Measurements from ENCODE around the gene ZNF507. TPM values are rescaled to one million over a fixed set of nuclear protein-coding genes. Genes with fewer than 3 reads are reported as not detected.

The ZNF507 gene
- total and polyA plus RNA-seq, 2 of the 8 experiments (the other 6 are each of a cell fraction or from before 2014, with no cell fraction given) = 8.6 to 28.8 TPM

DNA sequence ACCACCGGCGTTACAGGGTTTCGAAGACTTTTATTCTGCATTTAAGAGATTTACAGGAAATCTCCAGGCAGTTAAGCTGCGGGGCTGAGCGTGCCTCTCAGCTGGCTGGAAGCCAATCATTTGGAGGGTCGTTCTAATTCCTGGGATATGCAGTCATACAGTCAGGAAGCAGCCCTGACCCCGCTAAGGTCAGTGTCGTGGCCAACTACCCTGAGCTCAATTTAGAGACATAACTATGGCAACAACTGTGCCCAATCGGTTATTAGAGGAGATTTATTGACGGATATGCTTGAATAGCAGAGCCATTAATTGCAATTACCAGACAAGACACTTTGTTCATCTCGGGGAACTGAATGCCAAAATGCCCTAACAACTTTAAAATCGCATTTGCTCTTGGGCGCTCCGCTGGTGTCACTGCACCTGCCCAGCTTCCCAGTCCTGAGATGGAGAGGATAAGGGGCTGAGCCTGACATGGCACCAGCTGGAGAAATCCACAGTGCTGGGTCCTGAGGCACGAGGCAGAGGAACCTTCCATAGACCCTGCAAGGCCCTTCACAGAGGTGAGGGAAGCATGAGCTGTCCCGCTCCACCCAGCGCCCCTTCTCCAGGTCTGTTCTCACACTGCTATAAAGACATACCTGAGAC, 15.1 kb upstream of the ZNF507 start:
- FAIRE-seq = no peak
- Histone ChIP-seq H3K9me3 (ENCODE audit: insufficient read depth in 2 of 2, low read depth in 1 of 2, low read length in 1 of 2) (no peaks in the 10 kb centered on the region), H3K18ac (ENCODE audit: extremely low read depth, low read length) (no peak overlapping the region), H4K91ac (replicated peaks; ENCODE audit: insufficient read length, low read length) (no peak overlapping the region), H3K27ac (ENCODE audit: low read depth, low read length) (no peak overlapping the region), H2BK15ac (ENCODE audit: low read length) (no peak overlapping the region), H2BK120ac (replicated peaks; ENCODE audit: low read depth, low read length) (no peak overlapping the region), H3K27me3 (replicated peaks in 1 of 4; ENCODE audit: control insufficient read depth in 3 of 4, extremely low read depth in 1 of 4, insufficient read depth in 3 of 4, low read length in 3 of 4) (no peaks in the 10 kb centered on the region), H3K23ac (ENCODE audit: insufficient read length) (no peak overlapping the region), H2BK5ac (ENCODE audit: low read depth, low read length) (no peak overlapping the region), H2AK5ac (ENCODE audit: low read depth, low read length) (no peak overlapping the region), H2AFZ (ENCODE audit: low read length) (no peak overlapping the region), H3K9ac (replicated peaks in 1 of 4; ENCODE audit: extremely low read depth in 1 of 4, low read depth in 3 of 4, low read length in 3 of 4) (no peak overlapping the region), H4K8ac (ENCODE audit: extremely low read depth, insufficient read depth, low read length) (no peak overlapping the region), H2BK20ac (ENCODE audit: low read length) (no peak overlapping the region), H3K79me1 (ENCODE audit: low read depth, low read length) (no peaks in the 10 kb centered on the region), H3K4me1 (replicated peaks in 1 of 4; ENCODE audit: control insufficient read depth in 3 of 4, insufficient read depth in 4 of 4, low read length in 3 of 4) (no peaks in the 10 kb centered on the region), H3K14ac (ENCODE audit: insufficient read length) (no peak overlapping the region), H3K79me2 (ENCODE audit: control insufficient read depth in 1 of 2, insufficient read depth in 2 of 2, low read length in 2 of 2) (no peaks in the 10 kb centered on the region), H3K4me2 (ENCODE audit: insufficient read depth in 1 of 2, low read depth in 2 of 2, low read length in 2 of 2) (no peak overlapping the region), H3K56ac (replicated peaks; ENCODE audit: insufficient read length, low read depth, low read length) (no peak overlapping the region), H3K36me3 (ENCODE audit: control insufficient read depth in 2 of 4, insufficient read depth in 4 of 4, low read length in 3 of 4) (no peaks in the 10 kb centered on the region), H2BK12ac (ENCODE audit: low read depth, low read length) (no peak overlapping the region), H3K23me2 (ENCODE audit: low read depth, low read length) (no peaks in the 10 kb centered on the region), H3K4me3 (ENCODE audit: extremely low read depth in 1 of 4, insufficient read depth in 2 of 4, low read depth in 3 of 4, low read length in 4 of 4) (no peak overlapping the region), H4K5ac (ENCODE audit: insufficient read length, low read depth, low read length) (no peak overlapping the region), H3K4ac (replicated peaks; ENCODE audit: insufficient read length, low read depth, low read length) (no peak overlapping the region), H4K20me1 (replicated peaks in 1 of 2; ENCODE audit: control insufficient read depth in 1 of 2, insufficient read depth in 2 of 2, low read length in 2 of 2) (no peaks in the 10 kb centered on the region)
- 89% methylated on average over 17 of the region's 17 CpGs; no CpG with 5 or more reads in 1 of the 2 experiments for WGBS, 2 experiments (ENCODE audit: extremely low coverage in 1 of 2, insufficient coverage in 1 of 2, insufficient read length in 1 of 2, insufficient replicate concordance in 2 of 2, low coverage in 1 of 2, low lambda C conversion rate in 2 of 2, missing lambda C conversion rate in 1 of 2)
- POLR2A ChIA-PET (ENCODE audit: partially characterized antibody) = interaction anchor here (1.0 to 1.4 kb wide), 2 partner anchors 10 to 11 kb away, joined by 3 to 4 read pairs; no protein-coding TSS in a partner anchor
- CTCF ChIA-PET (ENCODE audit: partially characterized antibody) = interaction anchor here (0.7 to 3.7 kb wide), 3 partner anchors 9 to 1276 kb away, joined by 3 to 29 read pairs (median 13); no protein-coding TSS in a partner anchor
- DNase-seq (ENCODE audit: low read depth in 1 of 2, low spot score in 2 of 2) = no peak
- TF ChIP-seq, protein P1, sequence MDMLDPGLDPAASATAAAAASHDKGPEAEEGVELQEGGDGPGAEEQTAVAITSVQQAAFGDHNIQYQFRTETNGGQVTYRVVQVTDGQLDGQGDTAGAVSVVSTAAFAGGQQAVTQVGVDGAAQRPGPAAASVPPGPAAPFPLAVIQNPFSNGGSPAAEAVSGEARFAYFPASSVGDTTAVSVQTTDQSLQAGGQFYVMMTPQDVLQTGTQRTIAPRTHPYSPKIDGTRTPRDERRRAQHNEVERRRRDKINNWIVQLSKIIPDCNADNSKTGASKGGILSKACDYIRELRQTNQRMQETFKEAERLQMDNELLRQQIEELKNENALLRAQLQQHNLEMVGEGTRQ (IDR thresholded peaks at IDR 0.05; ENCODE audit: low read length) = no peak
- TF ChIP-seq, protein P2, sequence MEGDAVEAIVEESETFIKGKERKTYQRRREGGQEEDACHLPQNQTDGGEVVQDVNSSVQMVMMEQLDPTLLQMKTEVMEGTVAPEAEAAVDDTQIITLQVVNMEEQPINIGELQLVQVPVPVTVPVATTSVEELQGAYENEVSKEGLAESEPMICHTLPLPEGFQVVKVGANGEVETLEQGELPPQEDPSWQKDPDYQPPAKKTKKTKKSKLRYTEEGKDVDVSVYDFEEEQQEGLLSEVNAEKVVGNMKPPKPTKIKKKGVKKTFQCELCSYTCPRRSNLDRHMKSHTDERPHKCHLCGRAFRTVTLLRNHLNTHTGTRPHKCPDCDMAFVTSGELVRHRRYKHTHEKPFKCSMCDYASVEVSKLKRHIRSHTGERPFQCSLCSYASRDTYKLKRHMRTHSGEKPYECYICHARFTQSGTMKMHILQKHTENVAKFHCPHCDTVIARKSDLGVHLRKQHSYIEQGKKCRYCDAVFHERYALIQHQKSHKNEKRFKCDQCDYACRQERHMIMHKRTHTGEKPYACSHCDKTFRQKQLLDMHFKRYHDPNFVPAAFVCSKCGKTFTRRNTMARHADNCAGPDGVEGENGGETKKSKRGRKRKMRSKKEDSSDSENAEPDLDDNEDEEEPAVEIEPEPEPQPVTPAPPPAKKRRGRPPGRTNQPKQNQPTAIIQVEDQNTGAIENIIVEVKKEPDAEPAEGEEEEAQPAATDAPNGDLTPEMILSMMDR (IDR thresholded peaks at IDR 0.05; ENCODE audit: control extremely low read depth in 1 of 3, insufficient read depth in 1 of 3, low read depth in 1 of 3, low read length in 3 of 3) = no peak
- TF ChIP-seq SRF (IDR thresholded peaks at IDR 0.05; ENCODE audit: low read depth, low read length) (no peak), BCL11A (IDR thresholded peaks at IDR 0.05; ENCODE audit: low read depth in 2 of 2, low read length in 2 of 2) (no peak), POLR2AphosphoS5 (IDR thresholded peaks at IDR 0.05; ENCODE audit: low read depth, low read length) (no peak), ZNF274 (IDR thresholded peaks at IDR 0.05; ENCODE audit: borderline replicate concordance, extremely low read depth, low read length) (no peak), SP2 (IDR thresholded peaks at IDR 0.05; ENCODE audit: low read length) (no peak), POLR2A (IDR thresholded peaks at IDR 0.05; ENCODE audit: control extremely low read depth in 1 of 2, low read depth in 2 of 2, low read length in 2 of 2) (no peak), YY1 (IDR thresholded peaks at IDR 0.05; ENCODE audit: low read depth, low read length) (no peak), MAFK (IDR thresholded peaks at IDR 0.05; ENCODE audit: low read depth, low read length) (no peak), NRF1 (IDR thresholded peaks at IDR 0.05; ENCODE audit: low read depth, low read length) (no peak)
